Activated T-cell treated with anti-CD3 and anti-CD28 coated beads, Interleukin-2, amount 50 U/mL, for 72 hours (primary cell): Measurements from ENCODE around the gene CSNK1E. TPM values are rescaled to one million over a fixed set of nuclear protein-coding genes. Genes with fewer than 3 reads are reported as not detected.
"Not testable (repeated sequence)": the region's sequence is repeated elsewhere in the genome, so short reads cannot be mapped to it uniquely, and the experiment has no call there.

ENCODE experiments used
- ATAC-seq, 2 donors: fragments of 150-1000 bp; cut with Tn5 transposase; replicated peaks in 1 of 2; 2 replicates each; pipeline ENCODE4 v1.10.0; 2021; ENCODE audit warnings: moderate library complexity in 2 of 2, mild to moderate bottlenecking in 1 of 2
- DNase-seq, 2 donors: peaks; one replicate each; pipeline ENCODE4 v3.0.0; 2021 to 2022; ENCODE audit warnings: mixed read lengths in 1 of 2
- H3K27ac Mint-ChIP-seq: one replicate; pipeline ENCODE4 v1.8.0; 2022; ENCODE audit warnings: mild to moderate bottlenecking, moderate library complexity, mixed read lengths
- H3K27me3 Mint-ChIP-seq: one replicate; pipeline ENCODE4 v1.8.0; 2022; ENCODE audit warnings: low read depth, mixed read lengths
- H3K36me3 Mint-ChIP-seq, 2 donors: one replicate each; pipeline ENCODE4 v1.8.0; 2022; ENCODE audit warnings: mixed read lengths in 2 of 2, mild to moderate bottlenecking in 1 of 2; ENCODE audit not compliant: insufficient read depth in 2 of 2
- H3K4me1 Mint-ChIP-seq: one replicate; pipeline ENCODE4 v1.8.0; 2022; ENCODE audit warnings: low read depth, mixed read lengths
- H3K4me3 Mint-ChIP-seq, 2 donors: one replicate each; pipeline ENCODE4 v1.8.0; 2022; ENCODE audit warnings: mild to moderate bottlenecking in 2 of 2, mixed read lengths in 2 of 2, moderate library complexity in 2 of 2
- H3K9me3 Mint-ChIP-seq, 2 donors: one replicate each; pipeline ENCODE4 v1.8.0; 2022; ENCODE audit warnings: mixed read lengths in 2 of 2
- total RNA-seq, 2 donors: library from RNA; stranded (reverse); gene quantifications; one replicate each; pipeline ENCODE4 v1.2.3, GENCODE V29; 2022

CSNK1E gene
- 100 to 1,000 TPM; 106 to 107 TPM for total RNA-seq

- Mint-ChIP-seq H3K4me1 (peaks cover 40% of the 10 kb centered on the region), H3K27me3 (no peaks in the 10 kb centered on the region), H3K27ac (peak within 1 kb of the TSS; percentile 82), H3K4me3 (peak within 1 kb of the TSS; percentile 87 to 90), H3K9me3 (no peaks in the 10 kb centered on the region), H3K36me3 (peaks cover 0 to 3% of the 10 kb centered on the region in 2 donors)
- DNase-seq (peak; percentile 83 to 84), ATAC-seq (peak; percentile 70 to 73)
Observed at GRCh38 chr22:38317122-38317994, at the start of gene CSNK1E. Gene CSNK1E, minus strand, starts transcription at chr22:38317433. Its CDS starts 3,276 bp downstream, at chr22:38314157.

GRCh38 chr22:38365829-38366228 is 48.6 kb upstream of the CSNK1E start:
- H3K4me3 Mint-ChIP-seq, H3K36me3 Mint-ChIP-seq: not testable (repeated sequence)

GRCh38 chr22:38365174-38365573 is 47.9 kb upstream of the CSNK1E start:
- not testable (repeated sequence) for H3K9me3 Mint-ChIP-seq, H3K27me3 Mint-ChIP-seq, H3K4me1 Mint-ChIP-seq

More at GRCh38 chr22:38365829-38366228, 48.6 kb upstream of the CSNK1E start:
- not testable (repeated sequence) for H3K4me1 Mint-ChIP-seq, ATAC-seq, H3K27me3 Mint-ChIP-seq, H3K27ac Mint-ChIP-seq, H3K9me3 Mint-ChIP-seq, DNase-seq

GRCh38 chr22:38360560-38360959 is 43.3 kb upstream of the CSNK1E start:
- not testable (repeated sequence) for H3K4me3 Mint-ChIP-seq, H3K27me3 Mint-ChIP-seq, ATAC-seq, DNase-seq, H3K36me3 Mint-ChIP-seq, H3K9me3 Mint-ChIP-seq, H3K27ac Mint-ChIP-seq, H3K4me1 Mint-ChIP-seq

More at GRCh38 chr22:38365174-38365573, 47.9 kb upstream of the CSNK1E start:
- H3K27ac Mint-ChIP-seq, ATAC-seq, H3K36me3 Mint-ChIP-seq, DNase-seq, H3K4me3 Mint-ChIP-seq: not testable (repeated sequence)

- H3K27ac Mint-ChIP-seq, H3K27me3 Mint-ChIP-seq, H3K4me3 Mint-ChIP-seq, DNase-seq, H3K36me3 Mint-ChIP-seq, H3K9me3 Mint-ChIP-seq, H3K4me1 Mint-ChIP-seq, ATAC-seq: not testable (repeated sequence)
Observed at GRCh38 chr22:38359817-38360216, 42.6 kb upstream of the CSNK1E start.

- H3K9me3 Mint-ChIP-seq, H3K4me1 Mint-ChIP-seq, H3K27ac Mint-ChIP-seq, H3K36me3 Mint-ChIP-seq, ATAC-seq, H3K27me3 Mint-ChIP-seq, H3K4me3 Mint-ChIP-seq, DNase-seq: not testable (repeated sequence)
Observed at GRCh38 chr22:38357971-38358370, 40.7 kb upstream of the CSNK1E start.

- H3K27me3 Mint-ChIP-seq = no peaks in the 10 kb centered on the region
- DNase-seq = no peak
- H3K9me3 Mint-ChIP-seq = no peaks in the 10 kb centered on the region
- no peak overlapping the region for H3K4me3 Mint-ChIP-seq
- H3K36me3 Mint-ChIP-seq = peaks cover 0 to 2% of the 10 kb centered on the region in 2 donors
- no peak overlapping the region for H3K27ac Mint-ChIP-seq
- ATAC-seq = no peak
- no peaks in the 10 kb centered on the region for H3K4me1 Mint-ChIP-seq
Observed at GRCh38 chr22:38355275-38355674, 38.0 kb upstream of the CSNK1E start.

GRCh38 chr22:38353701-38354100 is 36.5 kb upstream of the CSNK1E start:
- Mint-ChIP-seq H3K4me3 (no peak overlapping the region), H3K4me1 (no peaks in the 10 kb centered on the region), H3K27me3 (no peaks in the 10 kb centered on the region), H3K9me3 (no peaks in the 10 kb centered on the region), H3K36me3 (peaks cover 0 to 2% of the 10 kb centered on the region in 2 donors), H3K27ac (no peak overlapping the region)
- peak; percentile 14 to 15 for ATAC-seq
- DNase-seq = no peak

GRCh38 chr22:38353142-38353629 is 36.0 kb upstream of the CSNK1E start:
- Mint-ChIP-seq H3K9me3 (no peaks in the 10 kb centered on the region), H3K4me1 (no peaks in the 10 kb centered on the region), H3K27me3 (no peaks in the 10 kb centered on the region), H3K4me3 (no peak overlapping the region), H3K36me3 (peaks cover 0 to 2% of the 10 kb centered on the region in 2 donors), H3K27ac (no peak overlapping the region)
- peak; percentile 77 to 83 for ATAC-seq
- peak; percentile 59 to 83 for DNase-seq

GRCh38 chr22:38352436-38352835 is 35.2 kb upstream of the CSNK1E start:
- Mint-ChIP-seq H3K27me3 (no peaks in the 10 kb centered on the region), H3K4me3 (no peak overlapping the region), H3K36me3 (peaks cover 0 to 2% of the 10 kb centered on the region in 2 donors), H3K4me1 (no peaks in the 10 kb centered on the region), H3K27ac (no peak overlapping the region), H3K9me3 (no peaks in the 10 kb centered on the region)
- DNase-seq (no peak), ATAC-seq (no peak)

GRCh38 chr22:38350444-38351359 is 33.5 kb upstream of the CSNK1E start:
- Mint-ChIP-seq H3K27ac (no peak overlapping the region), H3K36me3 (peaks cover 0 to 2% of the 10 kb centered on the region in 2 donors), H3K4me1 (no peaks in the 10 kb centered on the region), H3K4me3 (no peak overlapping the region), H3K9me3 (no peaks in the 10 kb centered on the region), H3K27me3 (peaks cover 5% of the 10 kb centered on the region)
- ATAC-seq (no peak), DNase-seq (no peak)

GRCh38 chr22:38348751-38349496 is 31.7 kb upstream of the CSNK1E start:
- Mint-ChIP-seq H3K27me3 (peaks cover 5% of the 10 kb centered on the region), H3K4me1 (no peaks in the 10 kb centered on the region), H3K4me3 (no peak overlapping the region), H3K36me3 (peaks cover 0 to 2% of the 10 kb centered on the region in 2 donors), H3K27ac (no peak overlapping the region), H3K9me3 (no peaks in the 10 kb centered on the region)
- ATAC-seq = peak in 1 of 2 donors; percentile 4
- no peak for DNase-seq
